PC-3 (cell line): ENCODE results near the gene AMFR.

ENCODE experiments used
- EZH2 ChIP-seq: fragments of 300-600 bp; sonication (generic); IDR thresholded peaks from one replicate; pipeline ENCODE4 v1.6.1; 2017; ENCODE audit warnings: antibody characterized with exemption, mild to moderate bottlenecking, low read length; ENCODE audit not compliant: unreplicated experiment
- TF ChIP-seq, protein P1 (sequence below): fragments of 300-600 bp; sonication (generic); conservative IDR thresholded peaks from 2 replicates; pipeline ENCODE4 v1.5.1; 2017; ENCODE audit warnings: antibody characterized with exemption, low read depth, mild to moderate bottlenecking, low read length

DNA sequence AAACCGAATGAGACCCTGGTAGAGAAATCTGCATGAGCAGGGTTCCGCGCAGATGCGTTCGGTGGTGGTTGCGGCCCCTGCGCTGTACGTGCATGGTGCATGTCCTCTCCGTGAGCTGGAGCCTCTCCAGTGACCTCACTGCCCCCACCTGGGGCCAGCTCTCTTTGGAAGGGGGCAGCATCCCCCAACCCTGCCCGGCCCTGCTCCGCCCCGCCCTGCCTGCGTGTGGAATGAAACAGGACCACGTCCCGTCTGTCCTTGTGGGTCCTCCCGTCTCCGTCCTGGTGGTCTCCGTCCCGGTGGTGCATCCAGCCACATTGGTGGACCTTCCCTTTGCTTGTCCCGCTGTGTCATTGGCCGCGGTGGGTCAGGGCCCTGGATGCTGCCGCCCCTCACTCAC is 84.9 kb downstream of the AMFR start:
- TF ChIP-seq, protein P1, sequence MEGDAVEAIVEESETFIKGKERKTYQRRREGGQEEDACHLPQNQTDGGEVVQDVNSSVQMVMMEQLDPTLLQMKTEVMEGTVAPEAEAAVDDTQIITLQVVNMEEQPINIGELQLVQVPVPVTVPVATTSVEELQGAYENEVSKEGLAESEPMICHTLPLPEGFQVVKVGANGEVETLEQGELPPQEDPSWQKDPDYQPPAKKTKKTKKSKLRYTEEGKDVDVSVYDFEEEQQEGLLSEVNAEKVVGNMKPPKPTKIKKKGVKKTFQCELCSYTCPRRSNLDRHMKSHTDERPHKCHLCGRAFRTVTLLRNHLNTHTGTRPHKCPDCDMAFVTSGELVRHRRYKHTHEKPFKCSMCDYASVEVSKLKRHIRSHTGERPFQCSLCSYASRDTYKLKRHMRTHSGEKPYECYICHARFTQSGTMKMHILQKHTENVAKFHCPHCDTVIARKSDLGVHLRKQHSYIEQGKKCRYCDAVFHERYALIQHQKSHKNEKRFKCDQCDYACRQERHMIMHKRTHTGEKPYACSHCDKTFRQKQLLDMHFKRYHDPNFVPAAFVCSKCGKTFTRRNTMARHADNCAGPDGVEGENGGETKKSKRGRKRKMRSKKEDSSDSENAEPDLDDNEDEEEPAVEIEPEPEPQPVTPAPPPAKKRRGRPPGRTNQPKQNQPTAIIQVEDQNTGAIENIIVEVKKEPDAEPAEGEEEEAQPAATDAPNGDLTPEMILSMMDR: no peak
- TF ChIP-seq EZH2: no peak
